HG03135 (cell line): ENCODE results near the gene LDAF1.
"Not testable (repeated sequence)": the region's sequence is repeated elsewhere in the genome, so short reads cannot be mapped to it uniquely, and the experiment has no call there.

Experiments used
- ATAC-seq: cut with Tn5 transposase; IDR thresholded peaks from one replicate; pipeline ENCODE4 v1.9.1; 2021; ENCODE audit warnings: mild to moderate bottlenecking, moderate library complexity; ENCODE audit not compliant: unreplicated experiment

LDAF1 gene

DNA sequence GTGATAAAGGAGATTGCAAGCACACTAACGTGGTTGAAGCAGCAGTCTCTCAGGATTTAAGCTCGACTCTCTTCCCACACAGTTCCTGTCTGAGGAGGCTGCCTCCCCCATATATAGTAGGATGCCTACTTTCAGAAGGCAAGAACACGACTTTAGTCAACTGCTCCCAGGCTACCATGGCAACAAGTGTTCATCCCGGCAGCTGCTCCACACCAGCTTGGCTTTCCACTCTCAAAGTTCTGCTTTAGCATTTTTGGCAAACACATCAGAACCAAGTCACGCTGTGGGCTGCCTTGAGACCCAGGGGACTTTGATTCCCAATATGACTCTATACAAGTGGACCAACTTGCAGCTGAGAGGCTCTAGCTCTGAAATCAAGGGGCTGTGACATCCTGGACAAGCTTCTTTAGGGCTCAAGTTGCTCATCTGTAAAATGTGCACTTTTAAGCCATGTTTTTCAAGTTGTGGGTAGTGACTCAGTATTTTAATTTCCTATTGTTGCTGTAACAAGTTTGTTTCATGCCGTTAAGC is 36.4 kb downstream of the LDAF1 start:
- no peak for ATAC-seq

DNA sequence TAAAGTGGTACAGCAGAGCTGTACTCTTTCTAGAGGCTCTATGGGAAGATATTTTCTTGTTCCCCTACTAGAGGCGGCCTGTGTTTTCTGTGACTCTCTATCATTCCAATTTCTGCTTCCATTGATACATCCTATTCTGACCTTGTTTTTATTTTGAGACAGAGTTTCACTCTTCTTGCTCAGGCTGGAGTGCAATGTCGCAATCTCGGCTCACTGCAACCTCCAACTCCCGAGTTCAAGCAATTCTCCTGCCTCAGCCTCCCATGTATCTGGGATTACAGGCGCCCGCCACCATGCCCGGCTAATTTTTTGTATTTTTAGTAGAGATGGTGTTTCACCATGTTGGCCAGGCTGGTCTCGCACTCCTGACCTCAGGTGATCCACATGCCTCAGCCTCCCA is 36.9 kb downstream of the LDAF1 start:
- not testable (repeated sequence) for ATAC-seq

DNA sequence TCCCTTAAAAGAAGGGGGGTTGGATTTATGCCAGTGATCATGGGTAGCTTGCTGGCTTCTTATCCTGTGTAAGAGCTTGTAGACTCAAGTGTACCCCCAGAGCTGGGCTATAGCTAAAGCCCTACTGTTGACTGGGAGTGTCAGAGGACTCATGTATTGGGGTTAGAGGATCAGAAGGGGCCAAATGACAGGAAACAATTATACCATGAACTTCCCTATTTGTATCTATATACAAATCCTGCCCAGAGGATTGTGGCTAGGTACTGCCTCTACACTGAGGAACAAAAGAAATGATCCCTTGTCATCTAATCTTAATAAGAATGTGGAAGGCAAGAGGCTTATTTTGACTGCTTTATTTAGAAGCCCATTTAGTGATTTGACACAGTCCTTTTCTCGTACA is 38.6 kb downstream of the LDAF1 start:
- ATAC-seq: no peak

- no peak for ATAC-seq
Measured at GRCh38 chr16:21197621-21198020, 39.1 kb downstream of the LDAF1 start.

GRCh38 chr16:21199607-21200218 is 41.2 kb downstream of the LDAF1 start:
- ATAC-seq: no peak

DNA sequence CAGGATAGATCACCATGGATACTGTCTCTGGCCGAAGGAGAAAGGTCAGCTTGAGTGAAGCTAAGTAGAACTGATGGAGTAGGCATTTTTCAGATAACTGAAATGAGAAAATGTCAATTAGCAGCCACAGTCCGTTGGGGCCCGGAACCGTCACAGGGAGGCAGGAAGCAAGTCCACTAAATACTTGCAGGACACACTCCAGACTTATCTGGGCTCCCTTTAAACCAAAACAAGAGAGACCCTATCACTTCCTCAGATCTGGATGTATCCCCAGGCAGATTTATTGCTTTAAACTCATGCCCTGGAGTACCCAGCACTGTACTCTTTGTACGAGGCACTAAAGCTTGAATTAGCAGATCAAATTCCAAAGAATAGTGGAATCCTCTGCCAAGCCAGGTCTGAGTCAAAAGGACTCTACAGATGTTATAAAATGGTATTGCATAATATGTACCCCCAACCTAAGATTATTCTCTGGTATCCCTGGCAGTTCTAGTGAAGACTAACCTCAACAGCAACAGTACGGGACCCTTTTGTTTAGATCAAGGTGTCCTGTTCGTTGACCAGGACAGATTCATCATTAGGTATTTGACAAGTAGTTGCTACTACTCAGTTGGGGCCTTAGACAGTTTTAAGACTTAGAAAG is 44.8 kb downstream of the LDAF1 start:
- no peak for ATAC-seq

GRCh38 chr16:21205303-21205702 is 46.8 kb downstream of the LDAF1 start:
- ATAC-seq: no peak

DNA sequence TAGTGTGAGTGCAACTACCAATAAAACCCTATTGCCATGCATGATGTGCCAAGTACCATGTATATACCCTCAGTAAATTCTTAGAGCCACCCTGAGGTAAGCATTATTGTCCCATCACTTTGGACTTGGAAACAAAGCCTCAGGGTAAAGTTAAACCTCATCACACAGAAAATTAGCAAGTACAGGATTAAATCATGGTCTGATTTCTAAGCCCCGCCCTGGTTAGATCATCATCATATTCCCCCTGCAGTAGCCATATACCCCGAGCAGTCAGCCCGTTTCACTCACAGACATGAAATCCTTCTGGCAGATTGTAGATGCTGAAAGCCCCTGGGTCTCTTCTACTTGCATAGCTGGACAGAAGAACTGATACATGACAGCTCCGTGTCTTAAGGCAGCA is 48.1 kb downstream of the LDAF1 start:
- no peak for ATAC-seq

GRCh38 chr16:21208446-21209230 is 50.2 kb downstream of the LDAF1 start:
- ATAC-seq: no peak

GRCh38 chr16:21211486-21211885 is 53.0 kb downstream of the LDAF1 start, which contains the start of gene ZP2:
Gene ZP2, minus strand, starts transcription at chr16:21211574. Its CDS starts 27 bp downstream, at chr16:21211547.
- ATAC-seq: no peak

DNA sequence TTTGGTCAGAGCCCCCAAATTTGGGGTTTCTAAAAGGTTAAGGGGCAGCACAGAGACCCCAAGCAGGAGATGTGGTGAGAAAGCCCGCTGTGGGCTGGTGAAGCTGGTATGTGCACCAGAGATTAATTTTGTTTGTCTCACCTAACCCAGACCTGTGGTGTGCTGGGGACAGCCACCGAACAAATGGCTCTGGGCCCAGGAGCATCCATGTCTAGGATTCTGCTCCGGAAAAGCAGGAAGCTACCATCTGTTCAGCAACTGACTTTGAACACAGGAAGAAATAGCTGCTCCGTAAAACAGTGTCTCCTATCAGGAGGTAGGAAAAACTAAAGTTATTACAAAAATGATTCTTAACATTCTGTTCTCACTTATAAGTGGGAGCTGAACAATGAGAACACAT is 55.6 kb downstream of the LDAF1 start:
- no peak for ATAC-seq

GRCh38 chr16:21217121-21217520 is 58.6 kb downstream of the LDAF1 start:
- no peak for ATAC-seq

GRCh38 chr16:21218153-21218552 is 59.7 kb downstream of the LDAF1 start:
- ATAC-seq: no peak

DNA sequence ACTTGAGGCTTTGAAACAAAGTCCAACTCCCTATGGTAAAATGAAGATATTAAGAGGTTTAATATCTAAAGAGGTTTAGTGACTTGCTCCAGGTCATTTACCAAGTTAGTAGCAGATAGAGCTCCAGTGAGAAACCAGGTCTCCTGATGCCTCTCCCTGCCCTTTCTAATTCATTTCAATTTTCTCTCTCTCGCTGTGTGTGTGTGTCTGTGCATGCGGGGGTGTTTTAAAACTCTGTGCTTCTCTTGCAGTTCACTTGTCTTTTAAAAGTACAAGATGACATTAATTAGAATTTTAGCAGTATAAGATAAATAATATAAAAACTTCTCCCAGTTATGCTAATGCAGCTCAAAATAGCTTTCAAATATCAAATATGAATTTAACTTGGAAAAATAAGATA is 61.1 kb downstream of the LDAF1 start:
- ATAC-seq: no peak

DNA sequence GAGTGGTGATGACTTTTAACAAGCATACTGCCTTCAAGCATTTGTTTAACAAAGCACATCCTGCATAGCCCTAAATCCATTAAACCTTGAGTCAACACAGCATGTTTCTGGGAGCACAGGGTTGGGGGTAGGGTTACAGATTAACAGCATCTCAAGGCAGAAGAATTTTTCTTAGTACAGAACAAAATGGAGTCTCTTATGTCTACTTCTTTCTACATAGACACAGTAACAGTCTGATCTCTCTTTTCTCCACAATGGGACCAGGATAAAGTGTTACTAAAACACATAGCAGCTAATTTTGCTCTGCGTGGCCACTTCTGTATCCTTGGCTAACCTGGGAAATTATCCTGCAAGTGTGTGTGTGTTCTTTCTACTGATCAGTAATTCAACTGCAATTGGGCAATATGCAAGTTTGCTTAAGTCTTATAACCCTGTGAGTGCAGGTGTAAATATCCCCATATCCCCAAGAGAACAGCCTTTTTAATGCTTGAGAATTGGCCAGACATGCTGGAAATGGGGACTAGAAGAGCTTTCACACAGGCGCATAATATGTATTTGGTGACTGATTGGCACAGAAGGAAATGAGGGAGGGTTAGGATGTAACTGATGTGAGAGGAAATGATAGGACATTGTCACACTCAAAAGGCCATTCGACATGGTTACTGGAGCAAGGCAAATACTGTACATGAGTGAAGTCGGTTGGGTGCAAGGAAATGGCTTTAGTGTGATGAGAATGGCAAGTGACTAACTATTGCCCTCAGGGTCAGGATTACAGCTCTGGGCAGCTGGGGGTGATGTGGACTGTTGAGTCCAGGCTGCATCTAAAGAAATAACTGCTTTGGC is 64.2 kb downstream of the LDAF1 start:
- no peak for ATAC-seq

DNA sequence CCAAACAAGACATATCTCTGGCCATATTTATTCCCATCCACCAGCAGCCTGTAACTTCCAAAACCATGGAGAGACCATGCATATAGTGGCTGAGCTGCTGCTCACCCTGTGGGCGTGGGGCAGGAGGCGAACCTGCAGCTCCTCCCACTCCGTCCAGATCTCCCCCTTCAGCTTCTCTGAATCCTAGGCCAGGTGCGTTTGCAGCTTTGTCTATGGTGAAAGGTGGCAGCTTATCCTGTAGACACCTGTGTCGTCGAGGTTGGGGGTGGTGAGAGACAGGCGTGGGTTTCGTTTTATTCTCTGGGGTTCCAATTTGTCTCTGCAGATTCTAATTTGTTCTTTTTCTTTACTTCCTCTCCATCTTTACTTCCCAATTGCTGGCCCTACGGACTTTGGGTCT is 65.3 kb downstream of the LDAF1 start:
- ATAC-seq: no peak

DNA sequence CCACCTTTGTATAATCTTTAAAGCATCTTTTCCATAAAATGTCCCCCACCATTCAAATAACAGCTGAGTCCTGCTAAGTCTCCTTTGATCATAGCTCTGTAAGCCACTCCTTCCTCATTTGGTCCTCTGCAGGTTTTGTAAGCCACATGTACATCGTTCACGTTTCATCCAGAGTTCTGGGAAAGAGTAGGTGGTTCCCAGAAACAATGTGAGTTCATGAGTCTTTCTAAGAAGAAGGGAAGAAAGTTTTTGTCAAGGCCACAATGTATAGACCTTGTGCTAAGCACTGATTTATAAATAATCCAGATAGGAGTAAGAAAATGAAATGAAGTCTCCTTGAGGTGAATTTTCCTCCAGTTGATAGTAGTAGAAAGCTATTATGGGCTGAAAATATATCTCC is 66.3 kb downstream of the LDAF1 start:
- ATAC-seq: no peak

DNA sequence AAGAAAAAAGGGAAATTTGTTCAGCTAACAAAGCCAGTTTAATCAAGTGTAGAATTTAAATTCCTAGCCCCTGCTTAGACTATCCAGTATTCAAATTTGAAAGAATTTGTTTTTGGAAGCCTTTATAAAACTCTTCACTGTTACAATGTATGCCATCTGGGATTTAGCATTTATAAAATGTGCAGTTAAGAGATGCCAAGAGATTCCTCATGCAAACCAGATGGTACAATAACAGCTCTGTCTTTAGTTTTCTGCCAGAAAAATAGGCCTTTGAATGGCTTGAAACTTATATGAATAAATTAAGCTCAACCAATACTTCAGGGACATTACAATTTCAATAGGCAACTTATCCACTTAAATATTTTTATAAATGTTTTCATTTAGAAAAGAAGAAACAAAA is 68.3 kb downstream of the LDAF1 start:
- no peak for ATAC-seq

DNA sequence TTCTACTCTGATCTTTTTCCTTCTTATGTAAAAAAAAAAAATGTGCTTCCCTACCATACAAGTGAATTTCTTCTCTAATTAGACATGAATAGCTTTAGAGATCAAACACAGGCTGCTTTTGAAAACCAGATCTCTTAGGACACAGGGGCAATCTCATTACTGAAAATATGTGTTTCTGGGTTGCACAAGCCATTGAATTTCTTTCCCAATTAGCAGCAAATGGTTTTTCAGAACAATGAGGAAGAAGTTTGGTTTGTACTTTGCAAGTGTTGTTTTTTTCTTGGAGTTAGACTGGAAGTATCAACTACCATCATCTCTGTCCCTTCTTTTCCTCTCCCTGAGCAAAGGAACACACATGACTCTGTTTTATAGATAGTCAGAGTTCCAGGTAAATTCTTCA is 69.4 kb downstream of the LDAF1 start:
- no peak for ATAC-seq

DNA sequence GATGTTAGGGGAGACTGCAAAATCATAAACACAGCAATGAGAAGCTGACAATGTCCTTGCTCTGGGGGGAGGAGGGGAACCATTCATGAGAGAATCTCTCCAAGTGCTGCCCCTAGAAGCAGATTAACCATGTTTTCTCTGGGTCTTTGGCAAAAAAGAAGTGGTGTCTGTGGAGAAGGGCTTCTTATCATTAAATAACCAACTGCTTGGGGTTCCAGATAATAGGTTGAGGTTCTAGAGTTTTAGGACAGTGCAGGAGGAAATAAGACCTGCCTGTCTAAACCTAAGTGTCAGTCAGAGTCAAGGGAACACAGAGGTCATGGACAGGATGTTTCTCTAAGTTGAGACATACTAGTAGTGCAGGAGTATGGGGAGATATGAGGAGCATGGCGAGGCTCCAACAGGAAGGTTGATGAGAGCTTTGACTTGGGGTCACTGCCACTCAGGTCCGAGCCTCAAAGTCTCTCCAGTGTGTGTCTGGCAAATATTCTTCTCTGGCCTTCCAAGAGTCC is 69.9 kb downstream of the LDAF1 start:
- no peak for ATAC-seq
